ENCODE results near the gene PAEP.
"Not testable (repeated sequence)": the region's sequence is repeated elsewhere in the genome, so short reads cannot be mapped to it uniquely, and the experiment has no call there.

Gene PAEP

DNA sequence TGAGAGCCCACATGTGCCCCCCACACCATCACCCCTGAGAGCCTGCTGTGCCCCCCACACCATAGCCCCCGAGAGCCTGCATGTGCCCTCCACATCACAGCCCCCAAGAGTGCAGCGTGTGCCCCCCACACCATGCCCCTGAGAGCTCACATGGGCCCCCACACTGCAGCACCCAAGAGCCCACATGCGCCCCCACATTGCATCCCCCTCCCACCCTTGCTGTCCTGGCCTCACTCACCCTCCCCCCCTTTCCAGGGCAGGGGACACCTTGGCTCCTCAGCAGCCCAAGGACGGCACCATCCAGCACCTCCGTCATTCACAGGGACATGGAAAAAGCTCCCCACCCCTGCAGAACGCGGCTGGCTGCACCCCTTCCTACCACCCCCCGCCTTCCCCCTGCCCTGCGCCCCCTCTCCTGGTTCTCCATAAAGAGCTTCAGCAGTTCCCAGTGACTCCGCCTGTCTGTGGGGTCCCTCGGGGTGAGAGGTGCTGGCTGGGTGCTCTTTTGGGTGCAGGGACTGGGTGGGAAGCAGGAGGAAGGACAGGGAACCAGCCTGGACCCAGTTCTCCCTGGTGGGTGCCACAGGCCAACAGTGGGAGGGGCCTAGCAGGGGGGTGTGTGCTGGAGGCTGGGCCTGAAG is 35.3 kb upstream of the PAEP start:
- DNase-seq: no peak

DNA sequence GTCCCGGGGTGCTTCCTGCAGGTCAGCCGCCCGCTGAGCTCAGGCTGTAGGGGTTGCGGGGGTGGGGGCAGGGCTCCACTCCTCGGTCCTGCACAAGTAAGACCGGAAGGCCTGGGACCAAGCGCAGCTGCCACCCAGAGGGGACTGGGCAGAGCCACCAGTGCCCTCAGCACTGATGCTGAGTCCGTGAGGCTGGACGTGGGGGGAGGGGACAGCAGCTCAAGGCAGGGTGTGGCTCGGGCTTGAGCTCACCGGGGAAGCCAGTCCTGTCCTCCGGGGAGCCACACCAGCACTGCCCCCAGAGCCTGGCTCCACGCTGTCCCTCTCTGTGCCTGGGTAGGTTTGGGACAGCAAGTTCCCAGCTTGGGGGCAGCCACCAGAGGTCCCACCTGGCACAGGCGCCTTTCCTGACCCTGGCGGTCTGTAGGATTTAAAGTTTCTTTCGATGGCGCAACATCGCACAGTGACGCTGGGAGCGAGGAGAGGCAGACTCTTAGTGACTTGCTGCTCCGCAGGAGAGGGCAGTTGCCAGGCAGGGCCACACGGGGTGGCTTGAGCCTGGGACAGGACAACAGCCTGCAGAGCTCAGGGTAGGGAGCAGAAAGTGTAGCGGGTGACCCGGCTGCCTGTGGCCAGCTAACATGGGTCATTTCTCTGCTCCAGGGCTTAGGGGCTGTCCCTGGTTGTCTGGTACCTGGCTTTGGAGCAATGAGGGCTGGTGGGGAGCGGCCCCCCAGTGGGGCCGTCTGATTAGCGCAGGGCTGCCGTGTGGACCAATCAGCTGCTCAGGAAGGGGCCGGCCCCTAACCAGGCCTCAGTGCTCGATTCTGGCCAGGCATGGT is 34.6 kb upstream of the PAEP start:
- DNase-seq: no peak

DNA sequence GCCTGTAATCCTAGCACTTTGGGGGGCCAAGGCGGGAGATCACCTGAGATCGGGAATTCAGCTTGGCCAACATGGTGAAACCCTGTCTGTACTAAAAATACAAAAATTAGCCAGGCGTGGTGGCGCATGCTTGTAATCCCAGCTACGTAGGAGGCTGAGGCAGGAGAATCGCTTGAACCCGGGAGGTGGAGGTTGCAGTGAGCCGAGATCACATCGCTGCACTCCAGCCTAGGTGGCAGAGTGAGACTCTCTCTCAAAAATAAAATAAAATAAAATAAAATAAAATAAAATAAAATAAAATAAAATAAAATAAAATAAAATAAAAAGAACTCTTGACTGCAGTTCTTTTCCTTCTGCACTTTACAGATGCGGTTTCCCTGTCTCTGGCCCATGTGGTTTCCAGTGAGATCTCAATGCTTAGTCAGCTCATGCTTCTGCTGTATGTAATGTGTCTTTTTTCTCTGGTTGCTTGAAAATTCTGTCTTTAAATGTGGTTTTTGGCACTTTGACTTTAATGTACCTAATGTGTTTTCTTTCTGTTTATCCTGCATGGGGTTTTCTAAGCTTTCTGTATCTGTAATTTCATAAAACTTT is 32.6 kb upstream of the PAEP start:
- DNase-seq: not testable (repeated sequence)

DNA sequence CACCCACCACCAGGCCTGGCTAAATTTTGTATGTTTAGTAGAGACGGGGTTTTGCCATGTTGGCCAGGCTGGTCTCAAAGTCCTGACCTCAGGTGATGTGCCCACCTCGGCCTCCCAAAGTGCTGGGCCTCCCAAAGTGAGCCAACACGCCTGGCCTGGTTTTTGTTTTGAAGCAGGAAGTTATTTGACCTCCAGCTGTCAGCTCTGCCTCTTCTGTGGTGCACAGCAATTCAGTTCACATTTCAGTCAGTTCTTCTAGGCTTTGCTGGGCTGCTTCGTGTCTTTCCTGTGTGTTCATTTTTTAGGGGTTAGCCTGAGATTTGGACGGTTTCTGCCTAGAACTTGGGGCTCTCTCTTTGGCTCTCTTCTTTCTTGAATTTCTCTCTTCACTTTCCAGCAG is 31.4 kb upstream of the PAEP start:
- DNase-seq: no peak

DNA sequence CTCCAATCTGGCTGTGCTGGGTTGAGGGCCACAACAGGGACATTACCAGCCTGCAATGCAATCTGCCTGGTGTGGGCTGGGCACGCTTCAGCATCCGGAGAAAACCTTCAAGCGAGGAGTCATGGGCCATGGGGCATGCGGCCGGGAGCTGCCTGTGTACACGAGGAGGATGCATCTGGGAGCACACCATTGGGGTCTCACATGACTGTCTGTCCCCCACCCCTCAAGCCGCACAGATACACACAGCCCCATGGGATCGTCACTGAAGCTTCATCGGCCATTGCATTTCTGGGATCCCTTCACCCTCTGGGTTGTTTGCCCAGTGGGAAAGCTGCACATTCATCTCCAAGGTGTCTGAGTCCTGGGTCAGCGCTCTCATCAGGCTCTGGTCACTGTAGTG is 30.5 kb upstream of the PAEP start:
- no peak for DNase-seq

DNA sequence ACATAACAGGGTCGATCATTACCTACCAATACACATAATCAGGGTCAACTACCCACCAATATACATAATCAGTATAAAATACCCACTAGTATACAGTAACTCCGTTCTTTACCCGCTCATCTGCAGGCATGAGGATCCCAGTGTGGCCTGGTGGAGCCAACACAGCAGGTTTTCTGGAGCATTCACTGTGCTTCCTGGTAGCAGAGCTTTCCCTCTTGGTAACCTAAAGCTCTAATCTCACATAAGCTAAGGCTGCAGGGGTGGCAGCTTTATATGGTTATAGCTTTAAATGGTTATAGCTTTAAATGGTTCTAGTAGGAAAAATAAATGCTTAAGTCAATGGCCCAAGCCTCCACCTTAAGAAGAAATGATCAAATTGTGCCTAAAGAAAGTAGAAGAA is 28.4 kb upstream of the PAEP start:
- DNase-seq: no peak

DNA sequence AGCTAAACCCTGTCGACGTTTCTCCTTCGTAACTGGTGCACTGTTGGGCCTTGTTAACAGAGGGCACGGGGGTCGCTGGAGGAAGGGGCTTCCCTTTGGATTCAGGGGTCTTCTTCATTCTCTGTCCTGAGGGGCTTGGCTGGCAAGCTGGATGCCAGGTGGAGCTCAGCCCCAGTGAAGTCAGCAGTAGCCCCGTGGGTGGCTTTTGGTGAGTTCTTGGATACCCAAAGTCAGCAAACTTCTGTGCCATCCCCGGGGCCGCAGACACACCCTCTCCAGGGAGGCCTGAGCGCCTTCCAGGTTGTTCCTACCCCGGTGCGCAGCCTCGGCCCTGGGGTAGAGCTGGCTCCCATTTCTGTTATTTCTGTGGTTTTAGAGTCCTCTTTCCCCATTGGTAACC is 27.9 kb upstream of the PAEP start:
- DNase-seq: no peak

DNA sequence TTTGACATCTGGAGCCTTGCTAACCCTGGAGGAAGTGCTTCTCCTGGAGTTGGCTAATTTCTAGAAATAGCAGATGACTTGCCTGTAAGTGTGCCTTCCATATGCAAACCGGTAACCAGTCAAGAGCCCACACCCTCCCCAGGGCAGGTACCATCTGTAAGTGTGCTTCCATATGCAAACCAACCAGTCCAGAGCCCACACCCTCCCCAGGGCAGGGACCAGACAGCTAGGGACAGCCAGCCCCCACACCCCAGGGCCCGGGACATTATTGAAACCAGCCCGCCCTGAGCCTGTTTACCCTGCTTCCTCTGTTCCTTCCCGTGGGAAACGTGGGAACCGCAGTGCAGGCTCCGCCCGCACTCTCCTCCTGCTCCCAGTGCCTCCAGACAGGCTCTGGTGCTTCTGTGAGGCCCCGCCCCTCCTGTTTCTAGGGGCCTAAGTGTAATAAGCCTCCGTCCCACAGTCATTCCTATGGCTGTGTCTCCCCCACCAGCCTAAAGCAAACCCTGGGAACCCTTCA is 27.3 kb upstream of the PAEP start:
- DNase-seq: not testable (repeated sequence)

DNA sequence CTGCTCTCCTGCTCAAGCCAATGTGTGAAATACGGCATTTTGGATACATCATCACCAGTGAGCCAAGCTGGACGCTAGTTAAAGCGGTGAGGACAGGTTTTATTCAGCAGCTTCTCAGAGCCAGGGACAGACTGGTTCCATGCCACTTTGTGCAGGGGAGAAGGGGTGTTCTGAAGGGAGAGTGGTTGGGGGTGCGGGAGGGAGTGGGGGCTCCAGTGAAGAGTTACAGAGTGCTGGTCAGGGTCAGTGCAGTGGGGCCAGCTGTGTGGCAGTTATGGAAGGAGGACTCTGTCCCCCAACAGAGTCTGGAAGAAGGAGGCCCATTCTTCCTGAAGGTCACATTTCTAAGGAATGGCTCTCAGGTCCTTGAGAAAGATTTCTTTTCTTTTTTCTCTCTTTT is 26.7 kb upstream of the PAEP start:
- DNase-seq: not testable (repeated sequence)

DNA sequence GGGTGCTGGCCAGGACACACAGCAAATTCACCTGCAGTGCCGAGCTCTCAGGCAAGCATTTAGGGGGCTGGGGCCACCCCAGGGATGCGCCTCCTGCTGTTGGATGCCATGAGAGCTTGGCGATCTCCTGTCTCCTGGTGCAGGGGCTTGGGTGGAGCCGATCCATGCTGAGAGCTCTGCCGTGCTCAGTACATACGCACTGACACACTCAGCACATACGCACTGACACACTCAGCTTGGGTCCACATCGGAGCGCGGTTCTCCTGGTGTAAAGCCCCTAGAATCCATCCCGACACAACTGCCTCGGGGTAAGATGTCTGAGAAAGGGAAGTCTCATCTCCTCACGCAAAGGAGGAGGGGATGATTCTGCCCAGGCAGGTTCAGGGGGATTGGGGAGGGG is 25.9 kb upstream of the PAEP start:
- not testable (repeated sequence) for DNase-seq

DNA sequence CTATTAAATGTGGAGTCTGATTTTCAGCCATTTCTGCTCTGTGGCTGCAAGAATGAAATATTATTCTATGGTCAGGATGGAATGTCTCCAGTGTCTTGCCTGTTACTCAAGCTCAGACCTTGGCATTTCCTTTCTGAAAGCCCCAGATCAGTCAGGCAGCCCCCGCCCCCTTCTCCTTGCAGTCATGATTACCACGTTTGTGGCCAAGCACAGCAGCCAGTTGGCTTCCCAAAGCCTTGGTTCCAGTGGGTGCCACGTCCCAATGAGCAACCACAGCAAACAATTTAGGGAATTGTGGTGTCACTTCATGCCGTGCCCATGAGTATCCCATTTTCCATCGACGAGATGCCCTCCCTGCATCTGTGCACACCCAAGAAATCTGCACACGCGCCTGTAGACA is 25.3 kb upstream of the PAEP start:
- peak; percentile 27 for DNase-seq

DNA sequence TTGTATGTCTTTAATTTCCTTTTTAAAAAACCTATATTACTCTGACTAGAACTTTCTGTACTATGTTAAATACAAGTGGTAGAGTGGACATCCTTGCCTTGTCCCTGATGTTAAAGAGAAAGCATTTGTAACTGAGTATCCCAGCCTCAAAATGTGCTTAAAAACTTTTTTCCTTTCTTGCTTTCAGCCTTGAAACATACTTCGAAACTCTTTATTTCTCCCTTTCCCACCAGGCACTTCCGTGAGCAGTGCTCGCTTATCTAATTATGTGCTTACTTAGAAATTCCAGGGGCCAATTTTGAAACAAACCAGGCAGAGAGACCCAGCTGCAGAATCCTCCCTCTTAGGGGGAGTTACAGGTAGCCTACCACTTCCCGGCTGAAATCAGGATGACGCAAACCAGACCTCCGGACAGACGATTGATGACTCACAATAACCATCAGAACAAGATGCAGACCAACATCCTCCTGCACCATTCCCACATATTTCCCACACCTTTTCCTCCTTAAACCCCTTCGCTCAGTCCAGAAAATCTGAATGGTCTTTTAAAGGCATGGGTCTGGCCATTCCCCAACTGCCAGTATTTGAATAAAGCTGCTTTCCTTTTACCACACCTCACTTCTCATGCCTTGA is 18.2 kb upstream of the PAEP start:
- not testable (repeated sequence) for DNase-seq

DNA sequence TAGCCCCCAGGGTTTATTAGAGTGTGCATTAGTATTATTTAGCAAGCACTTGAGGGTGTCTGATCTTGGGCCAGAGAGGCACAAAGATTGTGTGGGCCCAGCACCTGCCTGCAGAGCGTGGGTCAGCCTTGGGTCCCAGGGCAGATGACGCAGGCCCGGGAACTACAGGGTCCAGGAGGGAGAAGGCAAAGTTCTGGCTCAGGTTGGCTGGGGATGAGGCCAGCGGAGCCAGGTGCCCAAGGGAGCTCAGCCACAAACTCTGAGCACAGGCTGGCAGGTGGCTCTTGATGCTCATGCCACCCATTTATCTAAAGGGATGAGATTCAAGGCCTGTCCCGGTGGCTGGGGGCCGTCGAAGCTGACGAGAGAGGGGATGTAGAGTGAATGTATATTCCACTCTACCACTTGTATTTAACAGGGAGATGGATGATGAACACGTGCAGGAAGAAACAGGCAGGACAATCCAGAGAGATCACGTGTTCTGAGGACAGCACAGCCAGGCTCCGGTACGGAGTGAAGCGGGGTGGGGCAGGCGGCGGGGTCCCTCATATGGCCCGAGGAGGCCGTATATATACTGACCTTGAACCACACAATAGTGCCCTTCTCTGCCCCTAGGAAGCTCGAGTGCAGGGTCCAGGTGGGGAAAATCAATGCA is 16.4 kb upstream of the PAEP start:
- DNase-seq: no peak

DNA sequence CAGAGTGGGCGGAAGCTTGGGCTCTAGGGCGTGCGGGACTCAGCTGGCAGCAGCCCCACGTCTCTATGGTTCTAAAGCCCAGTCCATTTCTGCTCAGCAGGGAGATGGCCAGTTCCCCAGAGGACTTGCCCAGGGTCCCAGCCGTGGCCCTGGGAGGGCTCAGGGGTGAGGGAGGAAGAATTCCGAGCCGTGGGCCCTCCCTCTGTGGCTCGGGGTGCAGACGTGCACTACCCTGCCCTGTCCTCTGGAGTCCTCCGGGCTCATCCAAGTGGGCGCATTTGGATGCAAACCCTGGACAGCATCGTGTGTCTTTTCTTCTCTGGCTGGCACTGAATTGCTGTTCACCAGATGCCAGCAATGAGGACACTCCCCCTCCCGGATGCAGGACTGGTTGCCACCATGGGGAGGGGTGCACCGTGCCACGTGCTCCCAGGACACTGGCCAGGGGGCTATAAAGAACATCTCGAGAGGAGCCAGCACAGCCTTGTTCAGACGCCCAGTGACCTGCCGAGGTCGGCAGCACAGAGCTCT is 15.8 kb upstream of the PAEP start, which contains the start of gene OBP2A:
Gene OBP2A, plus strand, starts transcription at position 481 of the 531 bp plus-strand sequence. CDS start 55 bp downstream, outside the sequence.
- not testable (repeated sequence) for DNase-seq

DNA sequence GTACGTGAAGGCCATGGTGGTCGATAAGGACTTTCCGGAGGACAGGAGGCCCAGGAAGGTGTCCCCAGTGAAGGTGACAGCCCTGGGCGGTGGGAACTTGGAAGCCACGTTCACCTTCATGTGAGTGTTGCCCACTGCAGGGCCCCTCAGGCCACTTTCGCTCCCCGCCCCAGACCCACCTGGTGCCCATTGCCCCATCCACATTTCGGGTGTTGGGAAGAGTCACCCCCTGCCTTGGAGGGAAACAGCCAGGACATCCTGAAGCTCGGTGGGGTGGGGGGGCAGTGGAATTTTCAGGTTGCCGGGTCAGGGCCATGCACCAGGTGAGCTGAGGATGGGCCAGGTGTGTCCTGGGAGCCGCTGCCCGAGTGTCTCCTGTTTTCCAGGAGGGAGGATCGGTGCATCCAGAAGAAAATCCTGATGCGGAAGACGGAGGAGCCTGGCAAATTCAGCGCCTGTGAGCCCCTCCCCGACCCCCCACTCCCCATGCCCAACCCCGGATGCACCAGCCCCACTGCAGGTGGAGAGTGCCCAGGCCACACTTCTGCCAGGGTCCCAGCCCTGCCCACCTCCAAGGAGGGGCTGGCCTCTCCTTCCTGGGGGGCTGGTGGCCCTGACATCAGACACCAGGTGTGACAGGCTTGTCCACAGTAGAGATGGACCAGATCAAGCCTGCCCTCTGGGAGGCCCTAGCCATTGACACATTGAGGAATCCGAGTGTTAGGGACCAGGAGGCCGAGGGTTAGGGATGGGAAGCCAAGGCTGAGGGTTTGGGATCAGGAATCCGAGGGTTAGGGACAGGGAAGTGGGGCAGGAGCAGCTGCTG is 14.6 kb upstream of the PAEP start:
- DNase-seq: not testable (repeated sequence)

DNA sequence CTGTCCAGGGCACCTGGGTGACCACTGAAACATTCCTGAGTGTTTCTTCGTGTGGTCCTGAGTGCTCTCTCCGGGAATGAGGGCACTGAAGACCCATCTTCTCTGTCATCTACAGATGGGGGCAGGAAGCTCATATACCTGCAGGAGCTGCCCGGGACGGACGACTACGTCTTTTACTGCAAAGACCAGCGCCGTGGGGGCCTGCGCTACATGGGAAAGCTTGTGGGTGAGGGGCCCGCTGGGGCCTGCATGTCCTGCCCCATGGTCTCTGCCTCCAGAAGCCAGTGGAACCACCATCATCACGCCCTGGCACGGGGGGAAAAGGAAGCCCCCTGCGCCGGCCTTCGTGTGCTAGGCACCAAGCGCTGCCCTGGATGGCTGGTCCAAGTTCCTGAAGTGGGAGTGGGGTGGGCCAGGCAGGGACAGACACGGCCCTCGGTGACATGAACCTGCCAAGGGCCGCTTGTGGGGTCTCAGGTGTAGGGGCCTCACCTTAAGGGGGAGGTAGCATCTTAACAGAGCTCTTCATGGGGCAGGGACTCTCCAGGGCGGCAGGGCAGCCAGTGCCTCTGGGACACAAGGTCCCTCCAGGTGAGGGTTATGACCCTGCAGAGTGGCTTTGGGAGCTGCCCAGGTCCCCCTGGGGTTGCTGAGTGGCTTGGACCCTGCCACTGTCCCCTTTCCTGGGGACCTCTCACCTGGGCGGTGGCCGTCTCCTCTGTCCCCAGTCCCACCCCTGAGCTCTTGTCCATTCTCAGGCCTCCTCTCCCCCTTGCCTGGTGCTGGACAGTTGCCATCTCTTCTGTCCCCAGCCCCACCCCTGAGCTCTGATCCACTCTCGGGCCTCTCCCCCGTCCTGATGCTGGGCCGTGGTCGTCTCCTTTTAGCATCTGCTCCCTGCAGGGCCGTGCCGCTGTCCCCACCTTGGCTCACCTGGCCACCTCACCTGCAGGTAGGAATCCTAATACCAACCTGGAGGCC is 13.5 kb upstream of the PAEP start:
- DNase-seq: no peak

DNA sequence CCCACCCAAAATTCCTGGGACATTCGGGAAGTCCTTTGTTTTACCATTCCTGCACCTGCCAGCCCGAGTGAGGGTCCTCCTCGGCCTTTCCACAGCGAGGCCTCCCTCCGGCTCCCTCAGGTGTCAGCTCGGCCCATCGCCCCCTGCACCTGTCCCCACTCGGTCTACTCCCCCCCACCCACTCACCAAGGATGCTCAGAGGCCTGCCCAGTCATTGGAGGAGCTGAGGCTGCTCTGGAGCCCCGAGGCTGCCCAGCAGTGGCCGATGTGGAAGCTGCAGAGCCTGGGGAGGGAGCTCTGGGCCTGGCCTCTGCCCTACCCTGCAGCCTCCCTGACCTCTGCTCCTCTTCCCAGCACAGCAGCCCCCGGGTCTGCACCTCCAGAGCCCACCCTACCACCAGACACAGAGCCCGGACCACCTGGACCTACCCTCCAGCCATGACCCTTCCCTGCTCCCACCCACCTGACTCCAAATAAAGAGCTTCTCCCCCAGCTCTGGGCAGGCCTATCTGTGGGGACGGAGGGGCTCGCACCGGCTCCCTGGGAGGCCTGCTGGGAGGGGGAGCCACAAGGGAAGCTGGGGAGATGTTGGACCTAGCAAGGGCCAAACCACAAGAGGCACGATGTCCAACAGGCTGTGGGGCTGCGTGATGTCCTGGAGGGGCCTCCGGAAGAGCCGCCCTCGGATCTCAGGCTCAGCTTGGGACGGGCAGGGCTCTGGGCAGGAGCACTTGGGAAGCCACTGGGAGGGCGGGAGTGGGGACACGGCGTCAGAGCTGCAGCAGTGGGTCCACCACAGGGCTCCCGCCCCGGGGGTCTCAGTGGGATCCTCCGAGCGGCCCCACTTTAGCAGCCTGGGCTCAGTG is 11.8 kb upstream of the PAEP start:
- DNase-seq: not testable (repeated sequence)

DNA sequence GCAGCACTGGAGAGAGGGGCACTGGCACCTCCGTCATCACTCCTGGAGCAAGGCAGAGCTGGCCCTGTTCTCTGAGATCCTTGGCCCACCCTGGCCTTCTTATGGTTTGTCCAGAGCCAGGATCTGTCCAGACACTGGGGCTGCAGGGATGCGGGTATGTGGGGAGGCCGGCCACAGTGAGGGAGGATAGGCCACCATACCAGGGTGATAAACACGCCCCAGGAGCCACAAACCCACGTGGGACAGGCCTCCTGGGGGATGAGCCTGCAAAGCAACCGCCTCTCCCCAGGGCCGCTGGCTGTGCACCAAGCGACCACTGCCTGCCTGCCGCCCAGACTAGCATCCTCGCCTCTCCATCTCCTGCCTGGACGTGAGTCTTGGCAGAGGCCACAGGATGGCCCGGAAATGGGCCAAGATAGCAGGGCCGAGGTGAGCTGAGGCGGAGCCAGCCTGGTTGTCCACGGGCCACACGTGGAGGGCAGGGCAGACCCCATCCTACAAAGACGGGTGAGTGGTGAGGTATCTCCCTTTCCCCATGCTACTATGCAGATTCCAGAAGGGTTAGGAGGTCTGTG is 11.1 kb upstream of the PAEP start:
- no peak for DNase-seq

DNA sequence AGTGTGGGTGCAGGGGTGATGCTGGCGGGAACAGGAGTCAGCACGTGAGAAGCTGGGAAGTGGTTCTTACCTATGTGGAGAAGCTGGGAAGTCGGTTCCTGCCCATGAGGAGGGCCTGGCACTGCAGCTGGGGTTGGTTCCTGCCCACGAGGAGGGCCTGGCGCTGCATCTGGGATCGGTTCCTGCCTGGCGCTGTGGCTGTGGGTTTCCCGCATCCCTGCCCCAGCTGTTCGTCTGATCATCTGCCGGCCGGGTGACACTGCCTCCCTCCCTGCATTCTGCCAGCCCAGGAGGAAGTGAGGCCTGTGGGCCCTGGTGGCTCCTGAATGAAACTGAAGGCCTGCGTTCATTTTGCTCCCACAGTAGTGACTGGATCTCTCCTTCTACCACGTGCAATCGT is 10.5 kb upstream of the PAEP start:
- DNase-seq: no peak
